ENCODE measurements around the gene HOXC5.

The HOXC5 gene

DNA sequence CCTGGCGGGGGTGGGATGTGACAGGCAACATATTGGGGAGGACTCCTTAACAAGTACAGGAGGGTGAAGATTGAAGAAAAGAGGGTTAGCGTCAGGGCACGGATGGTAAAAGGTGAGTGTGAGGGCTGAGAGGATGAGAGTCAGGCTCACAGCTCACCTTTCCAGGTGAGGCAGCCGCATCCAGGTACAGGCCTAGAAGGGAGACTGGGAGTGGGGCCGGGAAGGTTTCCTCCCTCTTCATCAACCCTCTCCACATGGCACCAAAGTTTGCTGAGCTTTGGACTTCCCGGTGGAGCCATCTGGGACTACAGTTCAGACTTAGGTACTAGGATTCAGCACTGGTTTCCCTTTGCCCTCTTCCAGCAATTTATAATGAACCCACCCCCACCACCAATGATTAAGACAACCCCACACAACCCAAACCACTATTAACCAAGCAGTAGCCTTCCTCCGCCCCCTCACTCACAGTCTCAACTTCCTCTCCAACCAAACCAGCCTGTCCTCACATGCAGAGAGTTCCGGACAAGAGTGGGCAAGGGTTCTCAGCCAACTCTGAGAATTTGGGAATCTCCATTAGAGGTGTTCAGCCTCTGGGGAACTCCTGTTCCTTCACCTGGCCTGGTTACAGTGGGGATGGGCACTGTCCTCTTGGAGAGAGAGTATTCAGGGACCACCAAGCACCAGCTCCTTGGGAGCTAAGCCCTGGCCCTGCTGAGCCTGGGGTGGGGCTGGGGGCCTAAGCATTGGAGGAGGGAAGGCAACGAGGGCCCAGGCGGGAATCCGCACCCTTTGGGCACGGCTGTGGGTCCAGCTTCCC is 18.4 kb downstream of the HOXC5 start:
- DNase-seq, result no peak

DNA sequence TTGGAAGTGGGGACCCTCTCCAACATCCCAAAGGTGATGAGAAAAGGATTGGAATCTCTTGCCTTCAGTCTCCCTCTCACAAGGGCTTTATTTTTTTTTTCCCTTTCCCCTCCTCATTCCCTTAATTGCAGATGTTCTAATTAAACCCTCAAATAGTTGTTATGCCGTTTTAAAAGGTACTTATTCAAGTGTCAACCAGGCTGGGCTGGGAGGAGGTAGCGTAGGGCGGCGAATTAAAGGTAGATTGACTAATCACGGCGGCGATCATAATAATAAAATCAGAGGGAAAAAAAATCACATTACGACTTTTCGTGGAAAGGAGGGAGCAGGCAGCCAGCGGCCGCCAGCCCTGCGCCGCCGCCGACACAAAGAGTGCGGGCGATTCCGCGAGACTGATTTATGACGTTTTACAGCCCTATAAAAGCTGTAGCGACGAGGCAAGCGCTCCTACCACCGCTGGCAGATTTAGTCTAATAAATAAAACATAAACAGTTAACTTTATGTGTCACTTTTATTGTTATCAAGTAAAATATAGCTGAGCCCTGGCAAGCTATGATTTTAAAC is 19.1 kb downstream of the HOXC5 start:
- DNase-seq, result no peak

DNA sequence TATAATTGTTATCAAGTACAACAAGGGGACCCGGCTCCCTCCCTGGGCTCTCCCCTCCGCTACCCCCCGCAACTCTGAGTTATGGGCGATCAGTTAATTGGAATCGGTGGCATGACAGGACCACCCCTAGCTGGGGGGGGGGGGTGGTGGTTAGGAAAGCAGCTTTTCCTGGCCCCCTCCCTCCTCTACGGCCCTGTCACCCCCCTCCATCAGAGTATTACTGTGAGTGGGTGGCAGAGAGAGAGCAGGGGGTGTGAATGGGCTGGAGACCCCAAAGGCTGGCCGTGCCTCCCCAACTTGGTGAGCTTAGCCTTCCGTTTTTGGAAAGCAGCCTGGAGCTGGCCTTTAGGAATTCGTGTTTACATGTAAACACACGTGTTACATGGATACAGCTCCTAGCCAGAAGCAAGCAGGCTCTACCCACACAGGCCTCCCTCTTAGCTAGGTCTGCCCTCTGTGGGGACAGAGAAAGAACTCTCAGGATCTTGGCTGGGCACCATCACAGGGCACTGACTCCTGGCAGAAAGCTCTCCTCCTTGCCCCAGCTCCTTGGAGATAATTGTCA is 19.7 kb downstream of the HOXC5 start:
- no peak for DNase-seq

DNA sequence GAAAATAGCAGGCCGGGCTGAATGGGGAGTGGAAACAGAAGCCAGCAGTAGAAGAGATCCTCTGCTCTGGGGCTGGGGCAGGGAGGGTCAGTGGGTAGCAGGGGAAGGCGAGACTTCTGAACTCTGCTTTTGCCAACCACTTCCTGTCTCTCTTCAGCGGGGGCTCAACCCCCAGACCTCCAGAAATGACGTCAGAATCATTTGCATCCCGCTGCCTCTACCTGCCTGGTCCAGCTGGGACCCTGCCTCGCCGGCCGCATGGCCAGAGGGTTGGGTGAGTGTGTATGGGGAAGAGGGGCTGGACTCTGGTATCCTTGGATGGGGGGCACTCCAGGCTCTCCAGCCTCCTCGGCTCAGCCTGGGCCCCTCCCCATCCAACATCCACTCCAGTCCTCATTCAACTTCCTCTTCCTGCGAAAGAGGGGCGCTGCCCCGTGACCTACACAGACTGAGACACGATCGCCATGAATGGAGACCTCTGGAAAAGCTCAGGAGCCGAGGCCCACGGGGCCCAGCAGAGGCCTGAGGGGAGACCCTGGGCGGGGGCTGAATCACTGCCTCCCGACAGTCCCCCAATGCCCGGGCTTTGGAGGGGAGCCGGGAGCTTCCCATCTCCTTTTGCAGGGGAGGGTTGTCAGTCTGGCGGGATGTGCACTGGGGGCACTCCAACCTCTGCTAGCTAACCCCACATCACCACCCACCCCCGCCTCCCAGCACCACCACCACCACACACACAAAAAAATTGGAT is 20.3 kb downstream of the HOXC5 start:
- no peak for DNase-seq

DNA sequence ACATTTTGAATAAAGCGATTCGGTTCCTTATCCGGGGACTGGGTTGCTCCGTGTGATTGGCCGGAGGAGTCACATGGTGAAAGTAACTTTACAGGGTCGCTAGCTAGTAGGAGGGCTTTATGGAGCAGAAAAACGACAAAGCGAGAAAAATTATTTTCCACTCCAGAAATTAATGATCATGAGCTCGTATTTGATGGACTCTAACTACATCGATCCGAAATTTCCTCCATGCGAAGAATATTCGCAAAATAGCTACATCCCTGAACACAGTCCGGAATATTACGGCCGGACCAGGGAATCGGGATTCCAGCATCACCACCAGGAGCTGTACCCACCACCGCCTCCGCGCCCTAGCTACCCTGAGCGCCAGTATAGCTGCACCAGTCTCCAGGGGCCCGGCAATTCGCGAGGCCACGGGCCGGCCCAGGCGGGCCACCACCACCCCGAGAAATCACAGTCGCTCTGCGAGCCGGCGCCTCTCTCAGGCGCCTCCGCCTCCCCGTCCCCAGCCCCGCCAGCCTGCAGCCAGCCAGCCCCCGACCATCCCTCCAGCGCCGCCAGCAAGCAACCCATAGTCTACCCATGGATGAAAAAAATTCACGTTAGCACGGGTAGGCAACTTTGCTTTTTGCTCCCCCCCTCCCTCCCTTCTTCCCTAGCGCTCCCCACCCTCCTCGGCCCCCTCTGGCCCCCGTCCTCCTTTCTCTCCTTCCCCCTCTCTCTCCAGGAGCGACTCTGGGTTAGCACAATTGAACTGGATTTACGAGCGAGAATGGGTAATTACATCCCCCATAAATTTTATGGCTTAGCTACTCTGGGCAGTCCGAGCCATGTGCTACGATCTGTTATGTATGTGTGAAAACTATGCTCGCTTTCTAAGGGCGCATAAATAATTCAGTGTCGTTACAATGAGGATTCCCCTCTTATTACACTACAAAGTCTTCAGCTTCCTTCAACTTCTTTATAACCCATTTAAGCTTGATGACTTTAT is 21.2 kb downstream of the HOXC5 start, which contains the start of gene HOXC4:
Gene HOXC4 (plus strand): TSS at position 85 of the 991 bp plus-strand sequence. CDS start 88 bp downstream, at position 173.
- no peak for DNase-seq

DNA sequence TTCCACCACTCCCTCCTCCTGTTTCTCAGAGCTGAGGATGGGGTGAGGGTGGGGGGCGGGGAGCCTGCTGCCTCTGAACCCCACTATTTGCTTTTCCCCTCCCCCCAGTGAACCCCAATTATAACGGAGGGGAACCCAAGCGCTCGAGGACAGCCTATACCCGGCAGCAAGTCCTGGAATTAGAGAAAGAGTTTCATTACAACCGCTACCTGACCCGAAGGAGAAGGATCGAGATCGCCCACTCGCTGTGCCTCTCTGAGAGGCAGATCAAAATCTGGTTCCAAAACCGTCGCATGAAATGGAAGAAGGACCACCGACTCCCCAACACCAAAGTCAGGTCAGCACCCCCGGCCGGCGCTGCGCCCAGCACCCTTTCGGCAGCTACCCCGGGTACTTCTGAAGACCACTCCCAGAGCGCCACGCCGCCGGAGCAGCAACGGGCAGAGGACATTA is 21.9 kb downstream of the HOXC5 start:
- no peak for DNase-seq

DNA sequence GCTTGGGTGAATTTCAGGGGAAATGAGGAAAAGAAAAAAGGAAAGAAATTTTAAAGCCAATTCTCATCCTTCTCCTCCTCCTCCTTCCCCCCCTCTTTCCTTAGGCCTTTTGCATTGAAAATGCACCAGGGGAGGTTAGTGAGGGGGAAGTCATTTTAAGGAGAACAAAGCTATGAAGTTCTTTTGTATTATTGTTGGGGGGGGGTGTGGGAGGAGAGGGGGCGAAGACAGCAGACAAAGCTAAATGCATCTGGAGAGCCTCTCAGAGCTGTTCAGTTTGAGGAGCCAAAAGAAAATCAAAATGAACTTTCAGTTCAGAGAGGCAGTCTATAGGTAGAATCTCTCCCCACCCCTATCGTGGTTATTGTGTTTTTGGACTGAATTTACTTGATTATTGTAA is 22.7 kb downstream of the HOXC5 start:
- DNase-seq, result no peak

DNA sequence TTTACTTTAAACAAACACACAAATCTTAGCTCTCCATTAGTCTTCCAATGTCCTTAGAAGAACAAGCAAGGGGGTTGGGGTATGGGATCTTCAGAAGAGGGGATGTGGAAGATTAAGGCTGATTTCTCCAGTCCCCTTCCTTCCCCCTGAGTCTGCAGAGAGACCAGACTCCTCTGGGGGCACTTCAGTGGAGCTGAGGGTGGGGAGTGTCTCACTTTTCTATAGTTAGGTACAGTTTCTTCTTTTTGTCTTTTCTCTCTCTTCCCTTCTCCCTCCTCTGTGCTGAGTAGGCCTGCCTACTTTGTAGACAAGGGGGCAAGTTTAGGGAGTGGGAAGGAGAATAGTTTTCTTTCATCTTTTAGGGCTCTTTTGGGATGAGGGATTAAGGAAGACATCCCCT is 23.3 kb downstream of the HOXC5 start:
- no peak for DNase-seq

DNA sequence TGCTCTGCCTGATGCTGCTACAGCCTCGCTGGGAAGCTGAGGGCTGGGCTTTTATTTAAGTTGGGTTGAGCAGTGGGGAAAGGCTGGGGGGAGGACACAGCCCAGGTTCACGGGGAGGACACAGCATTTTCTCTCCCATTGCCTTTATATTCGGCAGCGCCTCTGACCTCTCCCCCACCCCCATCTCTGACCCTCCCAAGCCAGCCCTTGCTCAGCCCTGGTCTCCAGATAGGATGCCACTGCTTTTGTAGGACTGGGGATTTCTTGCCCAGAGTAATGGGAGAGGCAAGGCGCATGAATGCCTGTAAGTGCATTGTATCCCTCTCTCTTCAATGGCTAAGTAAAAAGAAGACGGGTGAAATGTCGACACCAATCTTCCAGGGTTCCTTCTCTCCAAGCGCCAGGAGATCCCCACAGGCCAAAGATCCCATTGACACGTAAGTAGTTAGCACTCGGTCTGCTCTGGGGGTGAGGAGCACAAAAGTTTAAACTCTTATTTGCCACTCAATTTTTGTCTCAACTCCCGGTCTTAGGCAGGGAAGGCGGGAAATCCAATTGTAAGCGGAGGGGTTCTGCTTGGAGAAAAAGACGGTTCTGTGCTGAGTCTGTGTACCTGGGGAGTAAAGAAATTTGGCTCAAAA is 25.4 kb downstream of the HOXC5 start:
- no peak for DNase-seq

DNA sequence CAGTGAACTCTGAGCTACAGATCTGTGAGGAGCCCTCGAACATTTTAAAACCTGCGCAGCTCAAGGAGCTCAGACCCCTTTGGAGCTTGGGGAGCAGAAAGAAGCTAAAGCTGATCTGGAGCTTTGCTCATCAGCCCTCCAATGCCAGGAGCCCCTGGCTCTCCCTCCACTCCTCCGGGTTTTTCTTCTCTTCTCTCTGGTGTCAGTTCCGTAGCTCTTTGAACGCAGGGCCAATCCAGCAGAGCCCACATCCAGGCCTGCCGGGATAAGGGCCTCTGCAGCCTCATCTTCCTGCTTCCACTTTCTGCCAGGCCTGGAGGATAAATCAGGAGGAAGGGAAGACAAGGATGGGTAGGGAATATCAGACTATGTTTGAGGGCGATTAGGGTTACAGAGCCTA is 26.8 kb downstream of the HOXC5 start:
- DNase-seq, result no peak

DNA sequence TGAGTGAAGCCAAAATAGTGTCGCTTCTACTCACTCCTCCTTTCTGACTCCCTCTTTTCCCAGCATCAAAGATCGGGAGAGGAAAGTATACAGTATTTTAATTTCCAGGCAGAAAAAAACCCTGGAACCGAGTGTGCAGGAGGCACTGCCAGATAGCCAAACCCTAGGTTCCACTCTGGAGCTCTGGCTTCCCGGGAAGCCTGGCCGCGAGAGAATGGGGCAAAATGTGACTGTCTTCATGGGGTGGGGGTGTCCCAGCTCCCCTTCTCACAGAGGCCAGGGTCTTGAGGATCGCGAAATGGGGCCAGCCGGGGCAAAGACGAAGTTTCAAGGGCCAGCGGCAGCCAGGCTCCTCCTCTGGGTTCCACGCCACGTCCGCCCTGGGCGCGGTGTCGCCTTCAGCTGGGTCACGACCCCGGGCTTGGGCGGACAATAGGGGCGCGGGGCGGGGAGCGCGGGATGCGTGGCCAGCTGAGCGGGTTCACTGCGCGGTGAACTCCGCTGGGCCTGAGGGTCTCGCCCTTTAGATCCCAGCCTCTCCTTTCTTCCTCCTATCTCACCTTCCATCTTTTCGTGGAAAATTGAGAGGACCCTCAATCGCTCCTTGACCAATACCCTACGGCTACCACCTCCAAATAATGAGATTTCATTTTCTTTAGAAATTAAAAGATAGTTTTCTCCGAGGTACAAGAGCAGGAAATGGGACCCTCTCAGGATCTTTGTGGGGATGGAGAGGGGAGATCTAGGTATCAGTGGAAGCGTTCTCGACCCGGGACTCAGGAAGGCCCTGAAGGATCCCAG is 27.5 kb downstream of the HOXC5 start:
- DNase-seq, result no peak

DNA sequence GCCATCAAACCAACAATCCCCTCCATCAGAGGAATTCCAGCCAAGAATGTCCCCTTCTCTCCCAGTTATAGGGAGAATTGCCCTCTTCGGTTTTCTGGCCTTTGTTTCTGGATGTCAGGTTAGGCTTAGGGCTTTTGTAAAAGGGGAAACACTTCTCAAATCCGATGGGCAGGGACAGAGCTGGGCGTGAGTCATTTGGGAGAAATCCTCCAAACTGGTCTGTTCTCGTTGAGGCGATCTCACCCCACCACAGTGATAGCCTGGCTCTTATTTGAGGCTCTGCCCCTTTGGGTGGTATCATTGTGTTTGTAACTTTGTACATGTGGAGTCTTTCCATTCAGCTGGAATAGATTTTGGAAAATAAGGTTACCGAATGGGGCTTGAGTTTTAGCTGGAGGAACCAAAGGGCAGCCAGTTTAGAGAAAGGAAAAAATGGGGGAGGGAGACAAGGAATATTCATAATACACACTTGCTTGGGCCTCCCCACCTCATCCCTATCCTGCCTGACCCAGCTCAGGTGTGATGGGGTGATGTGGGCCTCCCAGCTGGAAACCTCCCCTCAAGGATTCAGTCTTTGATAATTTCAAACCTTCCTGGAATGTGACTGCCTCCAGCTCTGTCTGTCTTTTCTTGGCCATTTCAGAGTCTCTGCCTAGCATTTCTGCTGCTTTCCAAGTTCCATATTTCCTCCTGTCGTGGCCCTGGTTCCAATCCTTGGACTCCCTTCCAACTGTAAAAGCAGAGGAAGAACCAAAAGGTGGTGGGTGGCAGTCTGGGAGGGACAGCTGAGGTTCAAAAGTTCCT is 28.3 kb downstream of the HOXC5 start:
- DNase-seq, result no peak

DNA sequence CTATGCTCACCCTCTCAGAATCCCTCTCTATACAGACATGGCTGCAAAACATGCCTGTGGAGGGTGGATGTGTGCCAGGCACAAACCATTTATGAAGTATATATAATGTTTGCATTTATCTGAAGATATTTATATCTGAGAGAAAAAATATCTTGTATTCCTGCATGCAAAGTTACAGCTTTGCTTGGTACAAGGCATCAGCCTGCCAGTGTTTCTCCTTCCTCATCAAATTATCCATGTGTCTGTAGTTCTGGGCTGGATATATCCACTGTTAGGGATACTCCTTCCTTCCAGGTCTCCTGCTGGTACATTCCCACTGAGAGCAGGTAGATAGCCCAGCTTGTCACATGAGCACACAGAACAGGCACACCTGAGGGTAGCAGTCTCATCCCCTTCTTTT is 32.8 kb downstream of the HOXC5 start:
- DNase-seq, result no peak

DNA sequence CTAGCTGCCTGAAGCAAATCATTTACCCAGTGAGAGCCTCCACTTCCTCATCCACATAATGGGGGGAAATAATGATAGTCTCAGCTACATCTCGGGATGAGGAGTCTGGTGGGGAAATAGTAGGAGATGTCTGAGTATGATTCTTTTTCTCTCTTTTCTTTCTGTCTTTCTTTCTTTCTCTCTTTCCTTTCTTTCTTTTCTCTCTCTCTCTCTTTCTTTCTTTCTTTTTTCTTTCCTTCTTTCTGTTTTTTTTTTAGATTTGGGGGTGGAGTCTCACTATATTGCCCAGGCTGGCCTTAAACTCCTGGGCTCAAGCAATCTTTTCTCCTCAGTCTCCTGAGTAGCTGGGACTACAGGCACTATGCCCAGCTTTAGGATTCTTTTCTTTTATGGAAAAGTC is 33.6 kb downstream of the HOXC5 start:
- no peak for DNase-seq

DNA sequence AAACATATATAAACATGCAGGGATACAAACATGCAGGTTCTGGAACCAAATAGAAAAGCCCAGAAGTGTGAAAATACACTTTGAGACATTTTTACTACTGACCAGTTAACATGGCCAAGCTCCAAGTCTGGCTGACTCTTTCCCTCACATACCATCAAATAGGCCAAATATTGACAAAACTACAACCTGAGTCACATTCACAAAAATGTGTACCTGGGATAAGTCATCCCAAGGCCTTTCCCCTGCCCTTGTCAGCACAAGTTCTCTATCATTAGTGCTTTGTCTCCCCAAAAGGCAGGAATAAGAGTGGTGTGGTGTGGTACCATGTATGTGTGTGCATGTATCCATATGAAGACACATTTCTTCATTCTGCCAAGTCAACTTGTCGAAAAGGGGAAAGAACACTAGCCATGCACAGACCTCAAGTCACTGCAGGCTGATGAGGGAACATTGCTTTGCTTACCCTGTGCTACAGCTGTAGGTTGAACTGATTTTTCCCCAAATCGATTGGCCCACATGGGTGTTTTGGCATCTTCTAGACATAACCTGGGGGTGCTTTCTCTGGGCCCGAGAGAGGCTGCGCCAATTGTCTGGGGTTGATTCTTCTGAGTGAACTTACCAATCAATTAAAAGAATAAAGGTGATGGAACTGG is 35.7 kb downstream of the HOXC5 start:
- no peak for DNase-seq

DNA sequence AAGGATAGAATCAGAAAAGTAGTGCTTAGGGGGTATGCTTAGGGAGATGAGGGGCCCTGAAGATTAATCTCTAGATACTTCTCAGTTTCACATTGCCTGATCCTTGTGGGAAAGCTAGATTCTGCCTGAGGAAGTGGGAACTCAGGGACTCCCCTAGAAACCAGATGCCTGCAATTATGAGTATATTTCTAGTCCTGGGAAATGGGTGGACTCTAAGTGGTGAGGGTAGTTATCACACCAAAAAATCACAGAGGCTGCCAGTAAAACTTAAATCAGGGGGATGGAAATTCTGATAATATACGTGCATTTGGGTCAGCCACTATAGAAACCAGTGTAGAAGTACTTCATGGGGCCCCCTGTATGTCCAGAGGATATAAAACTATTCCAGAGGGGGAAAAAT is 39.1 kb downstream of the HOXC5 start:
- no peak for DNase-seq

DNA sequence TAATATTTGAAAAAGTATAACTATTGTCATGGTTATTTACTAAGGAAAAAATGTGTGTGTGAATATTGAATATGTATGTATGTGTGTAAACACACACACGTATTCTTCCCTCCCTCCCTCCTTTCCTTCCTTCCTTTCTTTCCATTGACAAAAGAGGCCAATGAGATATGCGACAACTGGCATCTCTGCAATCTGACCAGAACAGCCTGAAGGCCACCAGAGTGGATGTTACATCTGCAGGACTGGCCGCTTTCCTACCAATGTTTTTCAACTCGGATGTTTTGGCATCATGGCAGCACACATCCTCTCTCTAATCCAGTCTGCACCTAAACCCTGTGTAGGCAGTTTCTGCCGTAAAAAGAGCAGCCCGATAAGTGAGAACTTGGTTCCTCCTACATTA is 41.5 kb downstream of the HOXC5 start:
- DNase-seq, result no peak

DNA sequence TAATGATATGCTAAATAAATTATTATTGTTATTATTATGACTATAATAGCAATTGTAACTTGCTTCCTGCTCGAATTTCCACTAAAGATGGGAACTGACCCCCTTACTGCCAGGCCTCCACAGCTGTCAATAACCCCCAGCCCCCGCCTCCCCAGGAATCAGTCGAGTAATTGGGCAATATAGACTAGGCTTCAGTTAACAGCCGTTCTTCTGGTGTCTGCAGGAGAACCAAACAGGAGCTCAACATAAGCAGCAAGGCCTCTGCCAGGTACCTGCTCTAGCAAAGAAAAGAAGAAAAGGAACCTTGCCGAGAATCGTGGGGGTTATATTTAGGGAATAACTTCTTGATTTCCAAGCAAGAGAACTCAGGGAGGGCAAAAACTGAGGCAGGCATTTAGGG is 42.6 kb downstream of the HOXC5 start:
- DNase-seq, result no peak

DNA sequence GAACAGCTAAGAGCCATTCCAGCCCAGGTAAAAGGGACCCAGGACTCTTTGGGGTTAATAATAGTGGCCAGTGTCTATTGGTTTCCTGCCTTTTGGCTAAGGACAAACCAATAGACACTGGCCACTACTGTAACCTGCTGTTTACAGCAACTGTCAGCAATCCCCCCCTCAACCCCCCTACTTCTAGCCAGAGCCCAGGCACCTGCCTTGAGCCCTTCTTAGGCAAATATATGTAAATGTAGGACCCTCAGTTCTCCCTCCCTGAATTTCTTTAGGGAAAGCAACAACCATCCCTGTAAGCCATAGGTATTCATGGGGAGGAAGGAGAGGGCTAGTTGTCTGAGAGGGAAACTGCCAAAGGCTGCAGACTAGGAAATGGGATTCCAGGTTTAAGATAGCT is 43.1 kb downstream of the HOXC5 start:
- no peak for DNase-seq

All from activated CD4-positive, alpha-beta T cell treated with anti-CD3 and anti-CD28 coated beads for 4 hours (primary cell).